ENCODE data around the gene BRMS1. TPM values are rescaled to one million over a fixed set of nuclear protein-coding genes. Genes with fewer than 3 reads are reported as not detected.

Gene BRMS1
- total RNA-seq, 5 donors from 2014 or later (not counting 1 experiment from before 2014, with no cell fraction given) = 42.9 to 58.8 (median 54.8) TPM

- Histone ChIP-seq H3K27ac (ENCODE audit: low read length) (peak overlapping the region; percentile 71), H3K9me3 (no peaks in the 10 kb centered on the region), H3K4me3 (ENCODE audit: control insufficient read depth in 1 of 2, extremely low read depth in 1 of 2, low read length in 1 of 2) (peak overlapping the region; percentile 74 to 77), H3K27me3 (replicated peaks in 1 of 2; ENCODE audit: control insufficient read depth in 2 of 2, extremely low read depth in 1 of 2, insufficient read depth in 2 of 2, low read length in 1 of 2) (peaks cover 0 to 30% of the 10 kb centered on the region in 2 experiments), H3K4me1 (ENCODE audit: control insufficient read depth in 1 of 2, extremely low read depth in 1 of 2, insufficient read depth in 2 of 2, low read length in 2 of 2) (peaks cover 4 to 43% of the 10 kb centered on the region in 2 experiments), H3K36me3 (ENCODE audit: control insufficient read depth in 2 of 2, extremely low read depth in 1 of 2, insufficient read depth in 1 of 2, low read length in 1 of 2) (peaks cover 0 to 2% of the 10 kb centered on the region in 2 donors)
- peak overlapping the region; percentile 79 to 95 for H3K27ac Mint-ChIP-seq
- peak overlapping the region; percentile 84 to 93 (median 89) for H3K4me3 Mint-ChIP-seq
- no peaks in the 10 kb centered on the region for H3K36me3 Mint-ChIP-seq
- H3K9me3 Mint-ChIP-seq = no peaks in the 10 kb centered on the region
- DNase-seq (peak in 27 of 35 experiments; percentile 59 to 82 (median 72)), ATAC-seq (replicated peaks in 1 of 4) (peak; percentile 58 to 65 (median 62))
- peaks cover 33 to 46% (median 37%) of the 10 kb centered on the region in 3 donors for H3K4me1 Mint-ChIP-seq
- H3K27me3 Mint-ChIP-seq = peaks cover 12 to 19% of the 10 kb centered on the region in 2 donors
- POLR2A ChIA-PET = interaction anchor here (0.6 to 1.4 kb wide), 4 partner anchors 22 to 76 kb away, joined by 3 to 8 read pairs (median 4); partner anchors contain the start of genes CD248 (in 1 of the 2) and RAB1B (in 1 of the 2)
- WGBS (ENCODE audit: insufficient coverage) = 15% methylated on average over 25 of the region's 36 CpGs
- CTCF ChIA-PET = interaction anchor here in 1 of 2 donors (0.6 to 2.5 kb wide), 9 partner anchors 17 to 1300 kb away, joined by 3 to 34 read pairs (median 3); partner anchors contain the start of genes MRPL11 and NPAS4
Observed at GRCh38 chr11:66289548-66290329, 55.2 kb downstream of the BRMS1 start.

DNA sequence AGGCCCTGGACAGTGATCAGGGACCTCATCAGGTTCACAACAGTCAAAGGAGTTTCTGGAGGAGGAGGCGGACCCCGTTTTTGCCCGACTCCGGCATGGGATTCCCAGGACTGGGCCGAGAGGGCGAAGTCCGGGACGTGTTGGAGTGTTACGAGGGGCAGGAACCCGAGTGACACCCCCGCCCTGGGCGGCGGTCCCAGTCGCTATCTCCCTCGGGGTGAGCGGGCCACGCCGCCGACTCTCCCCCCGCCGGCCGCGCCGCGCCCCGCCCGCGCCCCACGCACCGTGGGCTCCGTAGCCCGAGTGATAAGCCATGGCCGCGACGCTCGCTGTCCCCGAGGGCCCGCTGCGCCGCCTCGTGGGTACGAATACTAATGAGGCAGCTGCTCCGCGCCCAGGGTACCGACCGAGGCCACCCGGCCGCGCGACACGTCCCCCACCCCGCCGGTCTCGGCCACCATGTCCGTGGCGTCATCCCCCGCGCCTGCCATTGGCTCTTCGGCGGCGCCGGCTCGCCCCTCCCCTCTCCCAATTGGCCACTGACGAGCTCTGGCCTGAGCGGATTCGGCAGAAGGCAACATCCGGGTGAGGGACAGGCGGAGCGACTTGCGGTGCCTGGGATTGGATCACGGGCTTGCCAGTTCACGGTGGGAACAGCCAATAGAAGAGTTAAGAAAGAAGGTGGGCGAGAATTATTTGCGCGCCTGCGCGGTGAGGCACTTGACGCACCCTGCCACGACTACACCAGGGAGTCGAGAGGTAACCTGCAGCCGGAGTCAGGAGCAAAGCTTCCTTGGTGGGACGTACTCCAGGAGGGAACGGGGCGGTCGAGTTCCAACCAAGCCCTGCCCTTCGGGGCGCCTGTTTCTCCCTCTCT is 56.0 kb downstream of the BRMS1 start, which contains the start of gene YIF1A:
Gene YIF1A (minus strand): TSS at position 473 of the 877 bp plus-strand sequence. CDS start 158 bp downstream, at position 315.
- Mint-ChIP-seq H3K27me3 (peaks cover 12 to 19% of the 10 kb centered on the region in 2 donors), H3K36me3 (no peaks in the 10 kb centered on the region), H3K27ac (peak within 1 kb of the TSS; percentile 84 to 95), H3K4me3 (peak within 1 kb of the TSS; percentile 84 to 93 (median 89)), H3K4me1 (peaks cover 33 to 46% (median 37%) of the 10 kb centered on the region in 3 donors), H3K9me3 (no peaks in the 10 kb centered on the region)
- no peaks in the 10 kb centered on the region for H3K9me3 ChIP-seq
- under 1% methylated on average over 81 of the region's 87 CpGs for WGBS (ENCODE audit: insufficient coverage)
- peak; percentile 90 to 99 (median 98) for DNase-seq
- H3K36me3 ChIP-seq (ENCODE audit: control insufficient read depth in 2 of 2, extremely low read depth in 1 of 2, insufficient read depth in 1 of 2, low read length in 1 of 2) = peaks cover 4 to 9% of the 10 kb centered on the region in 2 donors
- H3K27ac ChIP-seq (ENCODE audit: low read length) = peak within 1 kb of the TSS; percentile 72
- peak; percentile 91 to 96 (median 94) for ATAC-seq (replicated peaks in 1 of 4)
- POLR2A ChIA-PET = interaction anchor here (0.6 to 1.4 kb wide), 7 partner anchors 21 to 966 kb away, joined by 3 to 8 read pairs (median 4); partner anchors contain the start of genes CD248 (in 1 of the 2), RAB1B (in 1 of the 2) and RBM4B (in 1 of the 2)
- CTCF ChIA-PET = interaction anchor here in 1 of 2 donors (0.6 to 2.5 kb wide), 9 partner anchors 16 to 1301 kb away, joined by 3 to 34 read pairs (median 3); partner anchors contain the start of genes MRPL11 and NPAS4
- H3K27me3 ChIP-seq (replicated peaks in 1 of 2; ENCODE audit: control insufficient read depth in 2 of 2, extremely low read depth in 1 of 2, insufficient read depth in 2 of 2, low read length in 1 of 2) = peaks cover 0 to 28% of the 10 kb centered on the region in 2 experiments
- H3K4me3 ChIP-seq (ENCODE audit: control insufficient read depth in 1 of 2, extremely low read depth in 1 of 2, low read length in 1 of 2) = peak within 1 kb of the TSS; percentile 74 to 80
- H3K4me1 ChIP-seq (ENCODE audit: control insufficient read depth in 1 of 2, extremely low read depth in 1 of 2, insufficient read depth in 2 of 2, low read length in 2 of 2) = peaks cover 4 to 43% of the 10 kb centered on the region in 2 experiments

- Histone ChIP-seq H3K4me1 (ENCODE audit: control insufficient read depth in 1 of 2, extremely low read depth in 1 of 2, insufficient read depth in 2 of 2, low read length in 2 of 2) (peaks cover 4 to 47% of the 10 kb centered on the region in 2 experiments), H3K9me3 (no peaks in the 10 kb centered on the region), H3K4me3 (ENCODE audit: control insufficient read depth in 1 of 2, extremely low read depth in 1 of 2, low read length in 1 of 2) (peak overlapping the region; percentile 74 to 80), H3K36me3 (ENCODE audit: control insufficient read depth in 2 of 2, extremely low read depth in 1 of 2, insufficient read depth in 1 of 2, low read length in 1 of 2) (peaks cover 4 to 9% of the 10 kb centered on the region in 2 donors), H3K27me3 (replicated peaks in 1 of 2; ENCODE audit: control insufficient read depth in 2 of 2, extremely low read depth in 1 of 2, insufficient read depth in 2 of 2, low read length in 1 of 2) (peaks cover 0 to 19% of the 10 kb centered on the region in 2 experiments), H3K27ac (ENCODE audit: low read length) (peak overlapping the region; percentile 72)
- Mint-ChIP-seq H3K4me1 (peaks cover 35 to 49% (median 39%) of the 10 kb centered on the region in 3 donors), H3K36me3 (no peaks in the 10 kb centered on the region), H3K27me3 (peaks cover 7 to 12% of the 10 kb centered on the region in 2 donors), H3K9me3 (no peaks in the 10 kb centered on the region), H3K27ac (peak overlapping the region; percentile 79 to 84), H3K4me3 (peak overlapping the region; percentile 84 to 93 (median 89))
- CTCF ChIA-PET = interaction anchor here in 1 of 2 donors (1.2 to 2.5 kb wide), 3 partner anchors 15 to 66 kb away, joined by 3 to 34 read pairs (median 9); no protein-coding TSS in a partner anchor
- 51% methylated on average over 19 of the region's 20 CpGs for WGBS (ENCODE audit: insufficient coverage)
- ATAC-seq (replicated peaks in 1 of 4) (no peak), DNase-seq (no peak)
- POLR2A ChIA-PET = interaction anchor here in 1 of 2 donors (0.6 to 1.4 kb wide), 4 partner anchors 20 to 360 kb away, joined by 3 to 8 read pairs (median 4); partner anchors contain the start of gene RAB1B
Observed at GRCh38 chr11:66287889-66288670, 56.8 kb downstream of the BRMS1 start.

Other genes with a start within 250 kb of the BRMS1 start
- 10 to 100 TPM; 36.9 to 52.9 (median 43.9) TPM for gene KLC2, start 87.4 kb downstream of the BRMS1 start, total RNA-seq
- gene RAB1B, start 76.5 kb downstream of the BRMS1 start, total RNA-seq = 10 to 100 TPM; 60.7 to 98.8 (median 95.2) TPM
- 1 to 10 TPM; 1.9 to 9.9 (median 2.7) TPM for gene CNIH2, start 66.9 kb downstream of the BRMS1 start, total RNA-seq
- 10 to 100 TPM; 24.5 to 63.3 (median 56.9) TPM for gene YIF1A, start 56.0 kb downstream of the BRMS1 start, total RNA-seq
- gene TMEM151A, start 53.2 kb downstream of the BRMS1 start, total RNA-seq = under 1 TPM in 4 of 5 donors, not detected in 1; 0.19 to 0.33 (median 0.23) TPM
- 10 to 100 TPM in 2 of 5 donors, 1 to 10 TPM in 3; 2.5 to 14.7 (median 8.7) TPM for gene CD248, start 28.1 kb downstream of the BRMS1 start, total RNA-seq
- gene RIN1, start 8.7 kb downstream of the BRMS1 start, total RNA-seq = 10 to 100 TPM in 2 of 5 donors, 1 to 10 TPM in 3; 5.0 to 11.7 (median 8.3) TPM
- gene B4GAT1, start 2.5 kb upstream of the BRMS1 start, total RNA-seq = 1 to 10 TPM; 4.0 to 9.2 (median 7.9) TPM
- 10 to 100 TPM in 3 of 5 donors, 1 to 10 TPM in 2; 8.5 to 14.7 (median 14.4) TPM for gene SLC29A2, start 26.7 kb upstream of the BRMS1 start, total RNA-seq
- gene NPAS4, start 75.9 kb upstream of the BRMS1 start, total RNA-seq = not detected
- 10 to 100 TPM; 23.5 to 29.4 (median 27.2) TPM for gene MRPL11, start 93.7 kb upstream of the BRMS1 start, total RNA-seq
- 10 to 100 TPM; 12.9 to 22.0 (median 13.8) TPM for gene PELI3, start 121.8 kb upstream of the BRMS1 start, total RNA-seq
- gene DPP3, start 135.3 kb upstream of the BRMS1 start, total RNA-seq = 10 to 100 TPM; 20.7 to 34.6 (median 29.5) TPM
- 10 to 100 TPM; 17.0 to 41.6 (median 34.9) TPM for gene BBS1, start 165.5 kb upstream of the BRMS1 start, total RNA-seq
- gene ZDHHC24, start 200.9 kb upstream of the BRMS1 start, total RNA-seq = 10 to 100 TPM; 17.2 to 25.7 (median 23.5) TPM
- gene ACTN3, start 201.8 kb upstream of the BRMS1 start, total RNA-seq = under 1 TPM; 0.18 to 0.30 (median 0.23) TPM
- 10 to 100 TPM; 18.2 to 39.3 (median 30.4) TPM for gene CTSF, start 223.5 kb upstream of the BRMS1 start, total RNA-seq
- gene CCDC87, start 248.0 kb upstream of the BRMS1 start, total RNA-seq = under 1 TPM; 0.10 to 0.65 (median 0.32) TPM
- 10 to 100 TPM; 32.3 to 69.5 (median 58.3) TPM for gene CCS, start 248.1 kb upstream of the BRMS1 start, total RNA-seq

Measured in T-cell (primary cell).